GM19043 (cell line): ENCODE data around the gene NEURL1.
"Not testable (repeated sequence)": the region's sequence is repeated elsewhere in the genome, so short reads cannot be mapped to it uniquely, and the experiment has no call there.

Experiments used
- ATAC-seq: cut with Tn5 transposase; IDR thresholded peaks from one replicate; pipeline ENCODE4 v1.9.1; 2021; ENCODE audit warnings: low read depth; ENCODE audit not compliant: unreplicated experiment

Gene NEURL1

GRCh38 chr10:103492655-103493261 is 747 bp upstream of the NEURL1 start:
- ATAC-seq, result no peak

GRCh38 chr10:103493916-103494877 is 692 bp downstream of the NEURL1 start:
- no peak for ATAC-seq

GRCh38 chr10:103495321-103495720 is 1.8 kb downstream of the NEURL1 start:
- no peak for ATAC-seq

- no peak for ATAC-seq
These were observed 3.8 kb downstream of the NEURL1 start for GRCh38 chr10:103497161-103497915.

- ATAC-seq, result no peak
These were observed 5.6 kb downstream of the NEURL1 start for GRCh38 chr10:103498936-103499638.

GRCh38 chr10:103499881-103500280 is 6.4 kb downstream of the NEURL1 start:
- ATAC-seq, result no peak

- no peak for ATAC-seq
These were observed 7.0 kb downstream of the NEURL1 start for GRCh38 chr10:103500481-103500880.

GRCh38 chr10:103501186-103501585 is 7.7 kb downstream of the NEURL1 start:
- no peak for ATAC-seq

- no peak for ATAC-seq
These were observed 9.6 kb downstream of the NEURL1 start for GRCh38 chr10:103502849-103503660.

- not testable (repeated sequence) for ATAC-seq
These were observed 10.3 kb downstream of the NEURL1 start for GRCh38 chr10:103503777-103504176.

- peak; percentile 66 for ATAC-seq
These were observed 10.8 kb downstream of the NEURL1 start for GRCh38 chr10:103504181-103504783.

- no peak for ATAC-seq
These were observed 12.6 kb downstream of the NEURL1 start for GRCh38 chr10:103506061-103506460.

- no peak for ATAC-seq
These were observed 14.0 kb downstream of the NEURL1 start for GRCh38 chr10:103507235-103508191.

GRCh38 chr10:103510046-103510685 is 16.7 kb downstream of the NEURL1 start:
- ATAC-seq, result no peak

- no peak for ATAC-seq
These were observed 17.6 kb downstream of the NEURL1 start for GRCh38 chr10:103510791-103511752.

- ATAC-seq, result no peak
These were observed 18.7 kb downstream of the NEURL1 start for GRCh38 chr10:103512166-103512565.
